Neutrophil (primary cell): ENCODE results near the gene NAA50.

Source experiments
- H3K27ac ChIP-seq: fragments of 200-600 bp; sonication (generic); 2 replicates; pipeline ENCODE4 v1.5.1; 2016; ENCODE audit warnings: mild to moderate bottlenecking, moderate library complexity
- H3K27me3 ChIP-seq: fragments of 200-600 bp; sonication (generic); 2 replicates; pipeline ENCODE4 v1.6.0; 2016; ENCODE audit warnings: mild to moderate bottlenecking
- H3K36me3 ChIP-seq: fragments of 200-600 bp; sonication (generic); 2 replicates; pipeline ENCODE4 v1.5.1; 2017
- H3K4me1 ChIP-seq, 2 experiments: fragments of 200-600 bp in 1 of 2; sonication (generic) in 1 of 2; 1 replicate in 1 of 2; 2 replicates in 1 of 2; pipeline versions ENCODE4 v1.5.1 to v1.6.1; 2013 to 2016; ENCODE audit warnings: low read depth in 1 of 2, low read length in 1 of 2, mild to moderate bottlenecking in 1 of 2, moderate library complexity in 1 of 2; ENCODE audit not compliant: control insufficient read depth in 1 of 2, insufficient read depth in 1 of 2
- H3K4me3 ChIP-seq, 2 experiments: fragments of 200-600 bp in 1 of 2; sonication (generic) in 1 of 2; 1 replicate in 1 of 2; 2 replicates in 1 of 2; pipeline ENCODE4 v1.5.1; 2013 to 2016; ENCODE audit warnings: low read depth in 1 of 2, low read length in 1 of 2, mild to moderate bottlenecking in 1 of 2, moderate library complexity in 1 of 2
- H3K9me3 ChIP-seq: fragments of 200-600 bp; sonication (generic); 2 replicates; pipeline ENCODE4 v1.5.1; 2016
- CTCF ChIP-seq: fragments of 200-600 bp; sonication (generic); IDR thresholded peaks from 2 replicates; pipeline ENCODE4 v1.5.1; 2016; ENCODE audit warnings: antibody characterized with exemption

Gene NAA50

DNA sequence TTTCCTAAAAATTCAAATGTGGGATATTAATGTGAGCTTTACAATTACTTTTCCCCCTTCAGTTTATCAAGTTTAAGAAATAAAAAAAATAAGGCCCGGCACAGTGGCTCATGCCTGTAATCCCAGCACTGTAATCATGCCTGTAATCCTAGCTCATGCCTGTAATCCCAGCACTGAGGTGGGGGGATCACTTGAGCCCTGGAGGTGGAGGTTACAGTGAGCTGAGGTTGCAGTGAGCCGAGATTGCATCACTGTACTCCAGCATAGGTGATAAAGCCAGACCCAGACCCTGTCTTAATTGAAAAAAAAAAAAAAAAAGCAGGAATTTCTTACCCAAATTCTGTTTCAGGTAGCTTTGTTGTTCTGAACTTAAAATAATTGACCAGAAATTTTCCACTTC is 18.6 kb upstream of the NAA50 start:
- Histone ChIP-seq H3K4me1 (no peaks in the 10 kb centered on the region), H3K4me3 (no peak overlapping the region), H3K27ac (no peak overlapping the region), H3K36me3 (peaks cover 6% of the 10 kb centered on the region), H3K9me3 (no peaks in the 10 kb centered on the region), H3K27me3 (no peaks in the 10 kb centered on the region)
- TF ChIP-seq CTCF: no peak

DNA sequence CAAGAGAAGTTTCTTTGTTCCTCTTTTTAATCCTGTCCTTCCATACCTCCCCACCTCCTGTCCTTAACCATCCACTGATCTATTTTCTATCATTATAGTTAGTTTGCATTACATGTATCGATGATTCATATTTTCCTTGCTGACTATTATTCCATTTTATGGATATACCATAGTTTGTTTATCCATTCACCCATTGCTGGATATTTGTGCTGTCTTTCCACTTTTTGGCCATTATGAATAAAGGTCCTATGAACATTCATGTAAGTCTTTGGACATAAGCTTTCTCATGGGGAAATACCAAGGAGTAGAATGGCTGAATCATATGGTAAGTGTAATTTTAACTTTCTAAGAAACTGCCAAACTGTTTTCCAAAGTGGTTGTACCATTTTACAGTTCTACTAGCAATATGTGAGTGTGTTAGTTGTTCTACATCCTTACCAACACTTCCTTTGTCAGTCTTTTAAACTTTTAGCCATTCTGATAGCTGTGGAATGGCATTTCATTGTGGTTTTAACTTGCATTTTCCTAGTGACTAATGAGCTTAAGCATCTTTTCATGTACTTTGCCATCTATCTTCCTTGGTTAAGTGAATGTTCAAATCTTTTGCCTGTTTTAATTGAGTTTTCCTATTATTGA is 12.5 kb upstream of the NAA50 start:
- Histone ChIP-seq H3K9me3 (no peaks in the 10 kb centered on the region), H3K27me3 (no peaks in the 10 kb centered on the region), H3K27ac (peak overlapping the region; percentile 30), H3K36me3 (no peaks in the 10 kb centered on the region), H3K4me1 (no peaks in the 10 kb centered on the region), H3K4me3 (no peak overlapping the region)
- no peak for TF ChIP-seq CTCF

GRCh38 chr3:113754494-113755159 is 8.6 kb upstream of the NAA50 start:
- no peaks in the 10 kb centered on the region for H3K9me3 ChIP-seq
- TF ChIP-seq CTCF: no peak
- H3K36me3 ChIP-seq: no peaks in the 10 kb centered on the region
- H3K27ac ChIP-seq: no peak overlapping the region
- peaks cover 0 to 6% of the 10 kb centered on the region in 2 experiments for H3K4me1 ChIP-seq
- no peaks in the 10 kb centered on the region for H3K27me3 ChIP-seq
- H3K4me3 ChIP-seq: no peak overlapping the region

GRCh38 chr3:113753376-113753985 is 7.4 kb upstream of the NAA50 start:
- no peak overlapping the region for H3K4me3 ChIP-seq
- no peaks in the 10 kb centered on the region for H3K27me3 ChIP-seq
- H3K36me3 ChIP-seq: no peaks in the 10 kb centered on the region
- no peak for TF ChIP-seq CTCF
- no peaks in the 10 kb centered on the region for H3K9me3 ChIP-seq
- peaks cover 11 to 17% of the 10 kb centered on the region in 2 experiments for H3K4me1 ChIP-seq
- H3K27ac ChIP-seq: peak overlapping the region; percentile 27

GRCh38 chr3:113751141-113751540 is 5.1 kb upstream of the NAA50 start:
- Histone ChIP-seq H3K27me3 (no peaks in the 10 kb centered on the region), H3K36me3 (no peaks in the 10 kb centered on the region), H3K4me1 (peaks cover 25 to 28% of the 10 kb centered on the region in 2 experiments), H3K4me3 (no peak overlapping the region), H3K27ac (no peak overlapping the region), H3K9me3 (no peaks in the 10 kb centered on the region)
- no peak for TF ChIP-seq CTCF
